Smooth muscle cell (in vitro differentiated cells): ENCODE data around the gene LRP1-AS. TPM values are rescaled to one million over a fixed set of nuclear protein-coding genes. Genes with fewer than 3 reads are reported as not detected.
A peak's percentile ranks its signal among the peaks of the same experiment; 100 is the strongest.

ENCODE experiments used
- DNase-seq: peaks from one replicate; lab custom pipeline; 2025; ENCODE audit not compliant: unreplicated experiment; lab: John Stamatoyannopoulos, UW
- H2AFZ ChIP-seq: fragments of 200-600 bp; sonication (generic); 2 replicates; pipeline ENCODE4 v1.6.0; 2016; ENCODE audit warnings: antibody characterized with exemption, low read depth, mild to moderate bottlenecking
- H3F3A ChIP-seq: fragments of 200-600 bp; sonication (generic); 2 replicates; pipeline ENCODE4 v1.6.0; 2017; ENCODE audit warnings: antibody characterized with exemption, low read depth
- H3K27ac ChIP-seq: fragments of 200-600 bp; sonication (generic); 2 replicates; pipeline ENCODE4 v1.5.1; 2016; ENCODE audit warnings: low read depth, mild to moderate bottlenecking
- H3K27me3 ChIP-seq: fragments of 200-600 bp; sonication (generic); 2 replicates; pipeline ENCODE4 v1.6.1; 2016; ENCODE audit warnings: low read depth, mild to moderate bottlenecking
- H3K36me3 ChIP-seq: fragments of 200-600 bp; sonication (generic); 2 replicates; pipeline ENCODE4 v1.5.1; 2016; ENCODE audit warnings: low read depth
- H3K4me1 ChIP-seq: fragments of 200-600 bp; sonication (generic); 2 replicates; pipeline ENCODE4 v1.5.1; 2016; ENCODE audit warnings: low read depth
- H3K4me2 ChIP-seq: fragments of 200-600 bp; sonication (generic); 2 replicates; pipeline ENCODE4 v1.6.0; 2016; ENCODE audit warnings: mild to moderate bottlenecking
- H3K4me3 ChIP-seq: fragments of 200-600 bp; sonication (generic); 2 replicates; pipeline ENCODE4 v1.5.1; 2016; ENCODE audit warnings: mild to moderate bottlenecking
- H3K79me2 ChIP-seq: fragments of 200-600 bp; sonication (generic); 2 replicates; pipeline ENCODE4 v1.6.0; 2016; ENCODE audit warnings: low read depth, mild to moderate bottlenecking
- H3K9ac ChIP-seq: fragments of 200-600 bp; sonication (generic); 2 replicates; pipeline ENCODE4 v1.6.0; 2016; ENCODE audit warnings: low read depth
- H3K9me3 ChIP-seq: fragments of 200-600 bp; sonication (generic); replicated peaks from 2 replicates; pipeline ENCODE4 v1.5.1; 2016; ENCODE audit warnings: low read depth
- H4K20me1 ChIP-seq: fragments of 200-600 bp; sonication (generic); 2 replicates; pipeline ENCODE4 v1.6.0; 2016; ENCODE audit warnings: low read depth
- CTCF ChIP-seq: fragments of 200-600 bp; sonication (generic); IDR thresholded peaks from 2 replicates; pipeline ENCODE4 v1.5.1; 2017; ENCODE audit warnings: borderline replicate concordance, mild to moderate bottlenecking, antibody characterized with exemption; ENCODE audit not compliant: insufficient read depth, poor library complexity, severe bottlenecking
- WGBS: methylation state at CpG from one replicate; pipeline ENCODE4 v1.1.7; 2016; ENCODE audit warnings: low lambda C conversion rate; 5-methylcytosine and 5-hydroxymethylcytosine counted together
- polyA plus RNA-seq: library from polyadenylated mRNA; unstranded; fragments of >200 nt; fragmentation: Nextera tagmentation; extraction: Ambion mirVana; gene quantifications from 2 replicates; pipeline ENCODE4 v1.2.1, GENCODE V29; 2016
- total RNA-seq: library from RNA; depleted of rRNA; stranded (reverse); fragments of >200 nt; gene quantifications from 2 replicates; pipeline ENCODE4 v1.2.3, GENCODE V29; 2014

LRP1-AS gene
- total and polyA plus RNA-seq, 2 experiments from 2014 or later, result not detected

- peaks cover 27% of the 10 kb centered on the region for H4K20me1 ChIP-seq
- no peaks in the 10 kb centered on the region for H3K36me3 ChIP-seq
- no peaks in the 10 kb centered on the region for H3K9me3 ChIP-seq
- TF ChIP-seq CTCF, result no peak
- no peak overlapping the region for H2AFZ ChIP-seq
- H3K4me1 ChIP-seq, result peaks cover 28% of the 10 kb centered on the region
- no peaks in the 10 kb centered on the region for H3K27me3 ChIP-seq
- H3F3A ChIP-seq, result peaks cover 16% of the 10 kb centered on the region
- H3K79me2 ChIP-seq, result peaks cover 18% of the 10 kb centered on the region
- H3K27ac ChIP-seq, result peak overlapping the region; percentile 98
- peak overlapping the region; percentile 65 for H3K4me3 ChIP-seq
- DNase-seq, result no peak
- peak overlapping the region; percentile 93 for H3K4me2 ChIP-seq
- 74% methylated on average over 7 of the region's 7 CpGs for WGBS
- peak overlapping the region; percentile 94 for H3K9ac ChIP-seq
Measured at GRCh38 chr12:57109207-57110103, 38.0 kb downstream of the LRP1-AS start.

GRCh38 chr12:57107456-57108155, 39.8 kb downstream of the LRP1-AS start:
- no peak for DNase-seq
- H3K27ac ChIP-seq, result no peak overlapping the region
- peaks cover 27% of the 10 kb centered on the region for H4K20me1 ChIP-seq
- no peak for TF ChIP-seq CTCF
- no peak overlapping the region for H3K9ac ChIP-seq
- H3K9me3 ChIP-seq, result no peaks in the 10 kb centered on the region
- 81% methylated on average over 7 of the region's 7 CpGs for WGBS
- peaks cover 13% of the 10 kb centered on the region for H3F3A ChIP-seq
- no peak overlapping the region for H2AFZ ChIP-seq
- H3K79me2 ChIP-seq, result peaks cover 18% of the 10 kb centered on the region
- H3K27me3 ChIP-seq, result no peaks in the 10 kb centered on the region
- peaks cover 28% of the 10 kb centered on the region for H3K4me1 ChIP-seq
- no peak overlapping the region for H3K4me3 ChIP-seq
- H3K36me3 ChIP-seq, result no peaks in the 10 kb centered on the region
- no peak overlapping the region for H3K4me2 ChIP-seq

GRCh38 chr12:57106021-57106708, 41.3 kb downstream of the LRP1-AS start:
- Histone ChIP-seq H3K4me2 (no peak overlapping the region), H3K27ac (no peak overlapping the region), H3K27me3 (no peaks in the 10 kb centered on the region), H3F3A (peaks cover 2% of the 10 kb centered on the region), H3K4me1 (peaks cover 18% of the 10 kb centered on the region), H2AFZ (no peak overlapping the region), H3K9me3 (no peaks in the 10 kb centered on the region), H3K79me2 (peaks cover 18% of the 10 kb centered on the region), H3K4me3 (no peak overlapping the region), H3K36me3 (no peaks in the 10 kb centered on the region), H3K9ac (no peak overlapping the region), H4K20me1 (peaks cover 27% of the 10 kb centered on the region)
- 96% methylated on average over 9 of the region's 9 CpGs for WGBS
- no peak for DNase-seq
- no peak for TF ChIP-seq CTCF
